Lower leg skin (tissue), 3 donors: ENCODE measurements around the gene PSME3.

Experiments used
- CTCF ChIP-seq, 3 donors: fragments of 450-650 bp; IDR thresholded peaks; one replicate each; pipeline ENCODE4 v1.5.1; 2016; ENCODE audit warnings: antibody characterized with exemption in 3 of 3, mild to moderate bottlenecking in 3 of 3, moderate library complexity in 2 of 3
- POLR2A ChIP-seq, 2 donors: fragments of 450-650 bp; IDR thresholded peaks; one replicate each; pipeline ENCODE4 v1.6.1; 2016 to 2017; ENCODE audit warnings: antibody characterized with exemption in 2 of 2, mild to moderate bottlenecking in 1 of 2, moderate library complexity in 1 of 2

- no peak for TF ChIP-seq CTCF (IDR thresholded peaks at IDR 0.05)
- no peak for TF ChIP-seq POLR2A (IDR thresholded peaks at IDR 0.05)
Measured at GRCh38 chr17:42796066-42796758, 37.0 kb upstream of the PSME3 start.
